Stimulated activated CD4-positive, alpha-beta T cell treated with anti-CD3 and anti-CD28 coated beads, Interleukin-1b, Interleukin-23, amount 100 ng/mL, for 1 hour (primary cell): ENCODE measurements around the gene CELSR1.

Source experiments
- DNase-seq, 2 donors: peaks; one replicate each; pipeline ENCODE4 v3.0.0-alpha.2; 2020; ENCODE audit warnings: low read depth in 2 of 2

CELSR1 gene

DNA sequence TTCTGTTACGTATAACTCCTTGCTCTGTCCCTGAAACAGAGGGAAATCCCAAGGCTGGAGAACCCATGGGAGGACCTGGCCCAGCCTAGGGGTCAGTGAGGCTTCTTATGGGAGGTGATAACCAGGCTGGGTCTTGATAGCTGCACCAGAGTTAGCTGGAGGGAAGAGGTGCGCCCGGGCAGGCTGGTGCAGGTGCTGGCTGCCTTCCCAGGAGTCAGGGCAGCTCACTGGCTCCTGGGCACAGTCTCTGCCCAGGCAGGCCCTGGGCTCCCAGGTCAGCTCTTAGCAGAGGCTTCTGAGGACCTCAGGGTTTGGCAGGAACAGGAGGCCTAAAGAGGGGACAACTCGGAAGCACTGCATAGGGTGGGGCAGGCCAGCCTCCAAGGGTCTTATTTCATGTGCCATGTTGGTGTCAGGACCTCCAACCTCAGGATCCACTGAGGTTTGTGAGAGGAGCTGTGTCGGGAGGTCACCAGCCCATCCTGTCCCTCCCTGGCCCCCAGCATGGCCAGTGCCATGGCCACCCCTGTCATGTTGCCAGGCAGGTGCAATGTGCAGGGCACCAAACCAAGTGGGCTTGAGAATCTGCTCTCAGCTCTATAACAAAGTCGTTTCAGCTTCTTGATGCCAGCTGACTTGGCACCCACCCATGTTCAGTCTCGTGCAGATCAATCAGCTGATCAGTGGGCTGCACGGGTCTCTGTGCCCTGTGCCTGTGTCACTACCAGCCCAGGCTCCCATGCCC is 20.5 kb upstream of the CELSR1 start:
- DNase-seq: no peak

DNA sequence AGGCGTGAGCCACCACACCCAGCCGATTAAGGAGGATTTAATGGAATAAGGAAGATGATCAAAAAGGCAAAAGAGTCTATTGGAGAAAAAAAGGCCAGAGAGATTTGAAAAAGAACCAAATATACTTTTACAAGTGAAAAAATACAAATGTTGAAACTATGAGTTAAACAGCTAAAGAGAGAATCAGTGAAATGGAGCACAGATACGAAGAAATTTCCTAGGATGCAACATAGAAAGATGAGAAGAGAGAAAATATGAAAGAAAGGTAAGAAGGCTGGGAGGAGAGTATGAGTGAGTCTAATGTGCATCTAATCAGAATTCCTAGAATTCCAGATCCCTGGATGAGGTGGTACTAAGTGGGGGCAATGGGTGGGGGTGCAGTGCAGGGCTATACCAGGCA is 19.4 kb upstream of the CELSR1 start:
- no peak for DNase-seq

DNA sequence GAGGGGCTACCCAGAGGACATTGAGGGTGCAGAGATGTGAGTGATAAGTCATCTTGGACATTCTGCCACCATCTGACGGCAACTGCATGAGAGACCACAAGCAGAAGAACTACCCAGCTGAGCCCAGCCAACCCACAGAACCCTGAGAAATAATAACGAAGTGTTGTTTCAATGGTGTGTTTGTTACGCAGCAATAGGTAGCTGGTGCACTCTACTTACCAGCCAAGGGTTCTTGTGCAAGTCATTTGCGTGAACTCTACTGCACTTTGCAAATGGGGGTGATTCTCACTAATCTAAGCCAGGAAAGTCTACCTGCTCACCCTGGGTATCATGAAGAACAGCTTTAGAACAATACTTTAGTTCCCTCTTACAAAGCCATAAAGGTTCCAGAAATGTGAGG is 15.8 kb upstream of the CELSR1 start:
- no peak for DNase-seq

DNA sequence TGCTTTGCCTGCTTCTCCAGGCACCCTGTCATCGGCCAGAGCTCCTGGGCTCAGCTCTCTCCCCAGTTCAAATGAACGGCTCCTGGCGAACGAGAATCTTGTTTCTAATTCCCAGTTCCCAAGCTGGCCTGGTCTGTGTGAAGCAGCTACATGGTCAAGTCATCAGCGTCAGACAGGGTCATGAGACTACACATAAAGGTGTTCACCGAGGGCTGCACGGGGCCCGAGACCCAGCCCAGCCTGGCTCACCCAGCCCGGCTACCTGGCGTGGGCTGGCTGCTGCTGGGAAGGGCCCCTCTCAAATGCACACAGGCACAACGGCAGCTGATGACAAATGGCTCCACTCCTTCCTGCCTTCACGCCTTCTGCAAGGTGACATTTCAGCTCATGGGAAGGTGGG is 14.6 kb upstream of the CELSR1 start:
- no peak for DNase-seq

DNA sequence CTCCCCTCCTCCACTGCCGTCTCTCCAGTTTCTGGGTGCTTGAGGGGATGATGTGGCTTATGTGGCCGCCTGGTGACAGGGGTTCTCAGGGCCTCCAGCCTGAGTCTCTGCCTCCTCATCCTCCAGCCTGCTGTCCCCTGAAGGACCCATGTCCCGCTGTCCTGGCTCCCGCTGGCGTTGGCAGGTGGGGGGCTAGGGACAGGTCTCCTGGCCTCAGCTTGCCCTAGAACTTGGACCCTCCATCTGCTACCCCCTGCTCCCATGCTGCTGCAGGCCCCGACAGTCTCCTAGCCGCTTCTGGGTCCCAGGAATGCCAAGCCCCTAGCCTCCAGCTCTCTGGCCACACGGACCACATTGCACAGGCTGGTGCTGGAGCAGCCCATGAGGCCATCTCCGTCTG is 13.9 kb upstream of the CELSR1 start:
- no peak for DNase-seq

DNA sequence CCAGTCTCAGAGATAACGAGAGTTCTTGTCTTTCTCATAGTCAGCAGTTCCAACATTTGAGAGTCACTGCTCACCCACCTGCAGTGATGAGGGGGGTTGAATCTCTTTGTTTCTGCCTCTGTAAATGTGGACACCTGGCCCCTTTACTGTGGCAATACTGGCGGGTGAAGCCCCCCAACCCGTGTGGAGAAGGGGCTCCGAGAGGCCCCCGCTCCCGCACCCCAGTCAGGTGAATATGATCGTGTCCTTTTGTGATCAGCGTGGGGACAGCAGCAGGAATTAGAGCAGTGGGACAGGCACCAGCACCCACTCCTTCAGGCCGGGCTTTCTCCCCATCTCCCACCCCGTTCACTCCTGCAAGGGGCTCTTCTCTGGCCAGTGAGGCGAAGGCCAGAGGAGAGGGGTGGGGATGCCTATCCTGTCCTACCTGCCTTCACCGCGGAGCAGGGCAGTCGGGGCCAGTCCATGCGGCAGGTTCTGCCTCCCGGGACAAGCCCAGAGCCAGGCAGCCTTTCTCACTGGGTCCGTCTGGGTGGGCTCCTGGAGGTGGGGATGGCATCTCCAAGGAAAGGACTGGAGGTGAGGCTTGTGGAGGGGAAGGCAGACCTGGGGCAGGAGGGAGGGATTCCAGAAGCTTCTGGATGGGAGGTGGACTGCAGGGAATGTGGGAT is 12.7 kb upstream of the CELSR1 start:
- no peak for DNase-seq

DNA sequence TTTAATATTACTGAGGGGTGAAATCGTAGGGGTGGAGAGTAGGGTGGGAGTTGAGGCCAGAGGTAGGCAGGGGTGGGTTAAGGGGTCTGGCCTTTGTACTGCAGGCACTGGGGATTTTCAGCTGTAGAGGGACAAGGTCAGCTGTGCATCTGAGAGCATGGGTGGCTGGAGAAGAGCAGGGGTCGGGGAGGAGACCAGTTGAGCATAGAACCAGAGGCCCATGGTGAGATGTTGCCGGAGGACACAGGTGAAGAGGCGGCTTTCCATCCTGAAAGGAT is 12.1 kb upstream of the CELSR1 start:
- DNase-seq: no peak

DNA sequence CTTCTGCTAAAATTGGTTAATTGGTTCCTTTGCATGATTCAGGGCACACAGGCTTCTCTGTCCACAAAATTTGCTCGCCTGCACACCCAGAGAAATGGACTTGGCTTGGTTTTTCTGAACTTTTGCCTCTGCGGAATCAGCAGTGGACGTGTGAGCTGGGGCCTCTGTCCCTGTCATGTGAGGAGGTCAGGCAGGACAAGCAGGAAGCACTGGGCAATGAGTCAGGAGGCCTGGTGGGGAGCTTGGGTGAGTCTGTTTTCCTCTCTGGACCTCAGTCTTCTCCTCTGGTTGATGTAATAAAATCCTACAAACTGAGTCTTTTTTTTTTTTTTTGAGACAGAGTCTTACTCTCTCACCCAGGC is 10.4 kb upstream of the CELSR1 start:
- DNase-seq: no peak

DNA sequence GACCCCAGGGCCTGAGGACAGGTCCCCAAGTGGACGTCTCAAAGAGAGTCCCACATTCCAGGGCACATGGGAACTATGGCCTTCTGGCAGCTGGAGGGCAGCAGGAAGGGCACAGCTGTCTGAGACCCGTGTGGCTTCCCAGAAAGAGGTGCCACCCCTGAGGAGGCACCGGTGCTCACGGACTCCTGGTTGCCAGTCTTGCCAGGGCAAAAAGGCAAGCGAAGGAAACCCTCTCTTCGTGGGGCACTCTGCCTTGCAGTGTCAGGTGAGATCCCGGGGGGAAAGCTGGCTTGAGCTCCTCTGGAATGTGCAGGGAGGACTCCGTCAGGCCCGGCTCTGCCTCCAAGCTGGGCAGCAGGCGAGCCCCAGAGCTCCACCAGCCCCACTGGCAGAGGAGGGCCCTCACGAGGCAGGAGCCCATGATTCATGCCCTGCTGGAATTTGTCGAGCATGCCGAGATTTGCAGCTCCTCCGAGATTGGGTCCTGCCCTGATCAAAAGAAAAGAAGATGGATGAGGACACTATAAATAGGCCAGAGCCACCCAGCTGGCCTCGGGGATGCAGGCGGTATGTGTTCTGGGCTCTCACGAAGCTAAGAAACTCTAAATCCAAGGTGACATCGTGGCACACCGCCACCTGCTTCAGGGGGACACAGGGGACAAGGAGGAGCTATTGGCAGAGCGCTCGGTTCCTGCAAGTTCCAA is 9.9 kb upstream of the CELSR1 start:
- no peak for DNase-seq

DNA sequence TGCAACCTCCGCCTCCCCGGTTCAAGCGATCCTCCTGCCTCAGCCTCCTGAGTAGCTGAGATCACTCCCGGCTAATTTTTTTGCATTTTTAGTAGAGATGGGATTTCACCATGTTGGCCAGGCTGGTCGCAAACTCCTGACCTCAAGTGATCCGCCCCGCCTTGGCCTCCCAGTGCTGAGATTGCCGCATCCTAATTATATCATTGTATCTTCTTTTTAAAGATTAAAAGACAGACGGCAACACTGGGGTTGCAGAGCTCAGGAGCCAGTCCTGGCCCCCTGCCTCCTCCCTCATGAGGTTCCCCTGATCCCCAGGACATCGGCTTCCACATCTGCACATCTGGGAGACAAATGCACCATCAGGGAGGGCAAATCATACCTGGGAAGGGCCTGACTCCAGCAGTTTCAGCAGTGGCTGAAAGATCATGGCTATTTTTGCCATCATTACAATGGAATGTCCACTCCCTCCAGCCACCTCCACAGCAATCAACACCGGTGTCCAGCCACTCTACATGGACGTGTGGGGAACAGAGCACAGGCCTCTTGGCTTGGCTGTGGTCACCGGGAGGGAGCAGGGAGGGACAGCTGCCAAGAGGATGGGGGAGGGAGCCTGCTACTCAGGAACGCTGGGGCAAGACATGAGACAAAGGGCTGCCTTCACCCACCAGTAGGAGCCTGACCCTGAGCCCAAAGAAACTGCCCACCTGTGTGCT is 9.2 kb upstream of the CELSR1 start:
- no peak for DNase-seq

DNA sequence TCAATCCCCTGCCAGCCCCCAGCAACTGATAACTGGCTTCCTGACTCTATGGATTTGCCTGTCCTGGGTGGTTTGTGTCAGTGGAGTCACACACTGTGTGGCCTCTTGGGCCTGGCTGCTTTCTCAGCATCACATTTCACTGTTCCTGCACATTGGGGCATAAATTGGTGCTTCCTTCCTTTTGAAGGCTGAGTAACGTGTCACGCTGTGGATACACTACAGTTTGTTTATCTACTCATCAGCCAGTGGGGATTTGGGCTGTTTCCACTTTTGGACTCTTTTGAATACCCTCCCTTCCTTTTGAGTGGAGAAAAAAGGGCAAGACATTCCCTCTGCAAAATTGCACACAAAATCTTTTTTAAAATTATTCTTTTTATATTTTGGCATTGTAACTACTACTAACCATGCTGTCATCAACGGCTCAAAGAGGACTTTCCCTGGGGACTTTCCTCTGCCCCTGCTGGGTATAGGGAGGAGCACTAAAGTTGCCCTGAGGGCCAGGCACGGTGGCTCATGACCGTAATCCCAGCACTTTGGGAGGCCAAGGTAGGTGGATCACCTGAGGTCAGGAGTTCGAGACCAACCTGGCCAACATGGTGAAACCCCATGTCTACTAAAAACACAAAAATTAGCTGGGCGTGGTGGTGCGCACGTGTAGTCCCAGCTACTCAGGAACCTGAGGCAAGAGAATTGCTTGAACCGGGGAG is 7.8 kb upstream of the CELSR1 start:
- DNase-seq: no peak

DNA sequence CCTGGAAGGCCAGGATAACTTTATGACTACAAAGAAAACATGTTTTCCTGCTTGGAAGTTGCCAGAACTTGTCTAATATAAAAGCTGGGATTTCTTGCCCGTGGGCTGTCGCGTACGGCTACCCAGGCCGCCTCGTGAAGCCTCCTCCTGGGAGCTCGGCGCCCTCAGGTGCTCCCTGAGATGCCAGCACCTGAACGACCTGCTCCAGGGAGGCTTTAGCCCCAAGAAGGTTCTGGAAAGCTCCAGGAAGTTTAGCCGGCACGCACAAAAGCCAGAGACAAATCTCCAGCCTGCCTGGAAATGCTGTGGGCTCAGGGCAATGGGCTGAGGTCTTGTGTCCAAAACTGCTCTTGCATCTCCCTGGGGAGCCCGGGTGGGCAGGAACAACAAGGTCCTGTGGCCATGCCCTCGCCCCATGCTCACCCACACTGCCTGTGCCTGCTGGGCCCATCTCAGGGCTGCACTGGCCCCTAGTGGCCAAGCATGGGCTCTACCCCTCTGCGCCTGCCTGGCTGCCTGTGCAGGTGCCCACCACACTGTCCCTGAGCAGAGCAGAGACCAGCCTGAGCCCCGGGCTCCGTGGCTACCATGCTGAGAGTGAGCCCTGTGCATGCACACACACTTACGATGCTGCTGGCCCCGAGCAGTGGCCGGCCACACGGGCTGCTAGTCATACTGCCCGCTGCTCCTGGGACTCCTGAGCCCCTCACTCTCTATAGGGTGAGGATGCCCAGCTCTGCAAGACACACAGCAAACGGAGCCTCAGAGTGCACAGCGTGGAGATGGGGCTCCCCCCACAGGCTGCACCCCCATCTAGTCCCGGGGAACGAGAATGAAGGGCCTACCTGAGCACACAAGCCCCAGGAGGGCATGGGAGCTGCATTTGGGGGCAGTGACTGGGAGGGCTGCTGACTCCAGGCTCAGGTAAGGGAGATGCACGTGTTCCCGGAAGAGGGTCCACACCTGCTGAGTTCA is 4.9 kb upstream of the CELSR1 start:
- DNase-seq: peak; percentile 34 to 48

DNA sequence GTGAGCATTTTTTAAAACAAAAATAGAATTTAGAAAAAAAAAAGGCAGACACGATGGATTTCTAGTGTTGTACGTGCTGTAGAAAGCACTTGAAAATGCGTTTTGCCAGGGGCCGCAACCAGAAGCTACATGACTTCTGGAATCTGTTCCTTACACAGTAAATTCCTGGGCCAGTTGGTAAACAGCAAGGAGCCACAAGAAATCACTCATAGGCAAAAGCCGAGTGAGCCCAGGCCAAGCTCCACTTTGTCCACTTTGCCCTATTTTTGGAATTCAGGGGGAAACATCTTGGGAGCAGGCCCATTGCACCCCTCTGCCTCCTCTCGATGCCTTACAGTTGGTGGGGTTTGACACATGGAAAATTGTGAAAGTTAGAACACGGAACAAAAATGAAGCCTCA is 4.1 kb upstream of the CELSR1 start:
- DNase-seq: no peak

DNA sequence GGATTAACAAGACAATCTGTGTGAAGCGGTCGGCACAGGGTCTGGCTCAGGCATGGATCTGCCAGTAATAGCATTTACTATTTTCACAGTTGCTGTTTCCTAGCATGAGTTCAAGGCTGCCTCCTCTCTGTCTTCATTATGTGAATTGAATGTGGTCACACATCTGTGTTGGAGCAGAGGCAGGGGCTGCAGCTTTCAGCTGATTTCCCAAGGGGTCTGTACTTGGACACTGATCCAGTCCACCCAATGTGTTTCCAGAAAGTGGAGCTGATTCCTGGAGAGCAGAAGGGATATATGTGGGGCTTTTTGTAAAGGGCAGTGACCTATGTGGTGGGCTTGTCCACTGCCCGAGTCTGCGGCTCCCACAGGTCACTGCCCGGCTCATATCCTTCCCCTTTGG is 3.5 kb upstream of the CELSR1 start:
- no peak for DNase-seq

DNA sequence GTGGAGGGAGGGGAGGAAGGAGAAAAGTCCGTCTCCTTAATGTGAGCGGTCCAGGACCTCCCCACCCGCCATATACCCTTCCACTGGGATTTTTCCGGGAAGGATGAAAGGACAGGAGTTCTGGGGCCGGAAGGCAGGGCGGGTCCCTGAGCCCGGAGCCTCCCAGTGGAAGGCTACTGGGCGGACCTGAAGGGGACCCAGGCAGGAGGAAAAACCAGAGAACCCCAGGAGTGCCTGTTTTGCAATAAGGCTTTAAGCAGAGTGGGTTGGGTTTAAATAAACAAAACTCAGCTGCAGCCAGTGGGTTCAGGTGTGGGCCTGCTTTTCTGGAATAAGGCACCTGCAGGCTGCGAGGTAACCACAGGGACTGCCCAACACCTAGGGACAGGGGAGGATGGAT is 1.7 kb upstream of the CELSR1 start:
- no peak for DNase-seq

DNA sequence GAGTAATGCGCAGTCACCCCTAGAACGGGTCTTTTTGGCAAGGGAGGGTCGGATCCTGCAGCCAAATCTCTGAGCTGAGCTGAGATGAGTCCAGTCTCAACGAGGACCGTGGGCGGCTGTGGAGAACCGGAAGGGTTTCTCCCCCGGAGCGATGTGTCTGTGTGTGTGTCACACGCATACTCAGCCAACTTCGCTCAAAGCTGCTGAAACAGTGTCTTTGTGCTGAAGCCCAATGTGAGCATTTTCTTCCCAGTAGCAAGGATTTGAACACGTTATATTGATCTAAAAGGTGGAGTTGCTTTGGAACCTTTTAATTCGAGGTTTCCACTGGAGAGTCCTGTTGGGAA is 1.4 kb upstream of the CELSR1 start:
- DNase-seq: no peak

DNA sequence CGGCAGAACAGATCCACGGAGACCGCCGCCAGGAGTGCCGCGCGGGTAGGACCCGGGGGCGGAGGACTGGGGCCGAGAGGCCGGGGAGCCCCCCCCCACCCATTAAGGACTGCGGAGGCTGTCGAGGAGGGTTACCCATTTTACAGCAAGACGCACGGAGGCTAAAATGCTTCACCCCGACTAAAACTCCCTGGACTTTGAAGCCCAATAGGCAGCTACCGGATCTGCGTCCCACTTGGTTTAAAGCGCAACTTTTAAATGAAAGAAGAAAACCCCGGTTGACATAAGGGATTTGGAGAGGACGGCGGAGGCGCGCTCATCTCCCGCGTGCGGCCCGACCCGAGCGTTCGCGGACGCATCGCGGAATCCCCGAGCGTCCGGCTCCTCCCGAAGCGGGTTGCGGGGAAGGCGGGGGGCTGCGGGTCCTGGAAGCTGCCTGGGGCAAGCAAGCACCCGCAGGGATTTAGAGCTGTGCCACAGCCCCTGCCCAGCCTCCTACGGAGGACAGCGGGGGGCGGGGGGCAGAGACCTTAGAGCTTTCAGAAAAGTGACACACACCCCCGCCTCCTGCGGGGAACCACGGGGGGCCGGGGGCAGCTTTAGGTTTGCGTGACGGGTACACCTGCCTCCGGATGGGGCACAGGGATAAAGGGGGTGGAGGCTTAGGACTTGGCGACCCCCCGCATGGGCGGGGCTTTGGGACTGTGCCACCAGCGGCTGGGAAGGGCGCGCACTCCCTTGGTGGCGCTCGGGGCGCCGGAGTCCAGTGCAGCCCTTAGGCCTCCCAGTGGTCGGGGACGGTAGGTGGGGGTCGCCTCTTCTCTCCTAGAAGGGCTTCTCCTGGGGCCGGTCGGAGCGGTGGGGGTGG is 760 bp upstream of the CELSR1 start:
- no peak for DNase-seq

DNA sequence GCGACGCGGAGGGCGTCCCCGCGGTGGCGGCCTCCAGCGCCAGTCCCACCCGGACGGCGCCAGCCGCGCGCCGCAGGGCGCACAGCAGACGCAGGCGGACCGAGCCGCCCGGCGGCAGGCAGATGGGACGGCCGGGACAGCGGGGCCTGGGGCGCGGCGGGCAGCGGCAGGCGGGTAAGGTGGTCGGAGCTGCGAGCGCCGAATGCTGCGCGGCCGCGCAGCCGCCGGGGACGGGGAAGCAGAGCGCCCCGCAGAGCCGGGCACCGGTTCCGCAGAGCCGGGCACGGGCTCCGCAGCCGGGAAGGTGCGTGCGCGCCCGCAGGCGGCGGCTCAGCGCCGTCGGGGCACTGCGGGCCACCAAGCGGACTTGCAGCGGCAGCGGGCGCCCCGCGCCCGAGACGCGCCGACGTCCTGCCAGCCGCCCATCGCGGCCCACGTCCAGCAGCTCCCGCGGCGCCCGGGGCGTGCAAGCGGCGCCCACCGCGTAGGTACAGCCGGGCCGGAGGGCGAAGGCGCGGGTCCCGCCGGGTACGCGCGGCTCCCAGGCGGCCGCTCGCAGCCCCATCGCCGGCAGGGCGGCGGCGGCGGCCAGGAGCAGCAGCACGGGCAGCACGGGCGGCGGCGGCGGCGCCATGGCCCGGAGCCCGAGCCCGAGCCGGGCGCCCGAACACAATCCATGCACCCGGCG is 739 bp downstream of the CELSR1 start:
- no peak for DNase-seq

DNA sequence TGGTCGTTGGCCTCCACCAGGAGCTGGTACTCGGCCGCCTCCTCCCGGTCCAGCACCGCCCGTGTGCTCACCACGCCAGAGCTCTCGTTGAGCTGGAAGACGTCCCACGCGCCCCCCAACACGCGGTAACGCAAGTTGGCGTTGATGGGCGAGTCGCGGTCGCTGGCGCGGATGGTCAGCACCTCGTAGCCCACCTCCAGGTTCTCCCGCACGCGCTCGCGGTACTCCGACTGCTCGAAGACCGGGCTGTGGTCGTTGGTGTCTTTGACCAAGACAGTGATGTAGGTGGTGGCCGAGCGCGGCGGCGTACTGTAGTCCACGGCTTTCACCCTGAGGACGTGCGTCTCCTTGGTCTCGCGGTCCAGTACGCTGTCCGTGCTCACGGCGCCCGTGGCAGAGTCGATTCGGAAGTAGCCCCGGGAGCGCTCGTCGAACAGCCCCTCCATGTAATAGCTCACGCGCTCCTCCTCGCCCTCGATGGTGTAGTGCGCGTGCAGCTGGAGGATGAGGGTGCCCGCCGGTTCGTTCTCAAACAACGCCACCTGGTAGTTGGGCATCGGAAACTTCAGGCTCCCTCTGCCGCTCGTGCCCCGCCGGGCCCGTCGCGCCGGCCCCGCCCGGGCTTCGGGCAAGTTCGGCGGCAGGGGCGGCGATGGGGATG is 1.4 kb downstream of the CELSR1 start:
- no peak for DNase-seq
